Hematopoietic multipotent progenitor cell (in vitro differentiated cells): ENCODE data around the gene TTC7B. TPM values are rescaled to one million over a fixed set of nuclear protein-coding genes. Genes with fewer than 3 reads are reported as not detected.
A peak's percentile ranks its signal among the peaks of the same experiment; 100 is the strongest.

Experiments used
- DNase-seq, 3 donors: peaks; one replicate each; pipeline ENCODE4 v3.0.0-alpha.2; 2011 to 2015; ENCODE audit warnings: low read depth in 2 of 3, low spot score in 2 of 3
- total RNA-seq: library from RNA; depleted of rRNA; stranded (reverse); fragments of >200 nt; gene quantifications from one replicate; pipeline ENCODE4 v1.2.3, GENCODE V29; 2012

The TTC7B gene
- total RNA-seq, 1 donor: 26.1 TPM

DNA sequence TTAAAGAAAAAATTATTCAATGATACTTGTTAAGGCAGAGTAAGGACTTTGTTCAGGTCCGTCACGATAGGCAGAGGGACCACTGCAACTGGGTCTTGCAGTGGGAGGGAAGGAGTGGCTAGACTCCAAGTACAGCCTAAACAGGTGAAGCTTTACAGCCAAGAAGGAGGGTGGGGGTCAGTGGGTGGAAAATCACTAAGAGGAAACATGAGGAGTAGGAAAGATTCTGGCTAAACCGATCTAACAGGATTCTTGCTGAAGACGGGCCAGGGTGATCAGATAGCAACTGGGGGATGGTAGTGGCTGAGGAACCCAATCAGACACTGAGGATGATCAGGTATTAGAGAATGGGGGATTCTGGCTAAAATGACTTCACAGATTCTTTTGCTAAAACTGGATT, 100.2 kb downstream of the TTC7B start:
- no peak for DNase-seq

DNA sequence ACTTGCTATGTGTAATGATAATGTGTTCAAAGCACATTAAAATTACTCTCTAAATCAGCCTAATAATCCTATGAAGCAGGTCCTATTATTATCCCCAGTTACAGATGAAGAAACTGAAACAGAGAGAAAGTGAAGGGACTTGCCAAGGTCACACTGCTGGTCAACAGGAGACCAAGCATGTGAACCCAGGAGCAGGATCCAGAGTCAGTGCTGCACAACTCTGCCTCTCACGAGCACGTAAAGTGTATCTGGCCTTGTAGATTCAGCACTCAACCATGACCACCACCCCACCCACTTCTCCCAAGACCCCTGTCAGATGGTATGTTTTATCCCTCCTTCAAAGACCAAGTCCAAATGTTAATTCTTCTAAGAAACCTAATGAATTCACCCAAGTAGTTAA, 100.7 kb downstream of the TTC7B start:
- DNase-seq: no peak

DNA sequence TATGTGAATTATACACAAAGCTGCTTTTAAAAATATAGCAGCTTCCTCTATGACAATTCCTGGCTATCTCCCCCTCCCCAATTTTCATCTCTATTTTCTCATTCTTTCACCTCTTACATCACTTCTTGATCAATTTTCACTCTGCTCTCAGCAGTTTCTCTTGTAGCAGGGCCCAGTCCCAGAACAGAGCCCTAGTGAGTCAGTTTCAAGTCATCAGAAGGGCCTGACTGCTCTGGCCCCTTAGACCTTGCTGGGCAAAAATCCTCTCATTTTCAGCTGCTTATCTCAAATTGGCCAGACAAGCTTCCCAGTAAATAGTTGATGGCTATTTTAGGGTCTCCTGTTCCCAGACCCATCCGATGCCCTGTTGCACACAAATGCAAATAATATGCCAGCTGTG, 101.4 kb downstream of the TTC7B start:
- no peak for DNase-seq

DNA sequence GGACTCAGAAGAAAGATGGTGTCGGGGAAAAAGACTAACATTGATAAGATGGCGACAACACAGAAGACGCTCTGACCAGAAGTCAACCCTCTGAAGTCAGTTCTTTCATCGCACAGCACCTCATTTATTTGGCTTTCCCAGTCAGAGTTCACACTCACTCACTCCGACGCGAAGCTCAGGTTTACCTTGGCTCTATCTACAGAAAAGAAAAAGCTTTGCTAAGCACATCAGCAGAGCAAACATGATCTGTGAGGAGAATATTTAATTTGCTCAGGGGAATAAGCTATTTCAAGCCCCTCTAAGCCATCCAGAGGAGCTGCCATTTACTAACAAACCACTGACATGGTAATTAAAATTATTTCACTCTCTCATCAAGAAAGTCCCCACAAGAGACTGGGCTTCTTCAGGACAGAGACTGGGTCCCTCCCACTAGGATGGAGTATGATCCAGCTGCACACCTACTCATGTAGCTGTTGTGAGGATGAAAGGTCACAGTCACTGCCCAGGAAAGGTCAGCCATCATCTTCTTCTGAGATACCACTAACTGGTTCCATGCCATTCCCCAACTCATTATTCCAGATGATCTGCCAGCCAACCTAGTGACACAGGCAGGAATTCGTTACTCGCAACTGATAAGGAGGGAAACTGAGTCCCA, 111.4 kb downstream of the TTC7B start:
- no peak for DNase-seq

DNA sequence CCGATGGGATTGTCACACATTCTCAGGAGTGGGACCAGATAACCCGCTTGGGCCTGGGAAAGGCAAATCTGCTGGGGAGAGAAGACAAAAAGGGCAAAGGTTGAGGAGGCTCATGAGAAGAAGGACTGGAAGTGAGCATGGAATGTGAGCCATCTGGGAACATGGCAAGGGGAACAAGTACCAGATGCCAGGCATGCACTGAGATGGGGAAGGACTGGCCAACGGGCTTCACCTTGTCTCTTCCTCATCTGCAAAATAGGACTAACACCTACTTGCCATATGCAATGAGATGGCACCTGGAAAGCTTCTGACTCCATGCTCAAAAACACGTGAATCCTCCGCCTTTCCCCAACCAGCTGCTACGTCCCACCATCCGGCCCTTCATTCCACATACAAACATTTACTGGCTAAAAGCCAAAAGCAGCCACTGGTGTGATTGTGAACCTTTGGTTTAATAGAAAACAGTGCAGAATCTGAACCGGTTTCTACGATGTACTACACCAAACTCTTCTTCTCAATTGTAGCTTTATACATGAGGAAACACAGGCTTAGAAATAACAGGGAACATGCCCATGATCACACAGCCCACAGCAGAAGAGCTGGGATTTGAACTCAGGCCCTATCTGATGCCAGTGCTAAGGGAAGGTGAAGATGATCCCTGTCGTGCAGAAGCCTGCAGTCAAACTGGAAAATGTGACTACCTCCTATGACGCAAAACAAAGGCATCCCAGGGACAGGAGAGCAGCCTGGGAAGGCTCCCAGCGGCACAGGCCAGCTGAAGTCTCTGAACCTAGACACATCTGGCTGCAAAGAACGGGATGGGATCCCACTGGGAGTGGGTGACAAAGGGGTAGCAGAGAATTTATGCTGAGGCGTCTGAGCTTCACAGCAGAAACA, 112.1 kb downstream of the TTC7B start:
- no peak for DNase-seq

DNA sequence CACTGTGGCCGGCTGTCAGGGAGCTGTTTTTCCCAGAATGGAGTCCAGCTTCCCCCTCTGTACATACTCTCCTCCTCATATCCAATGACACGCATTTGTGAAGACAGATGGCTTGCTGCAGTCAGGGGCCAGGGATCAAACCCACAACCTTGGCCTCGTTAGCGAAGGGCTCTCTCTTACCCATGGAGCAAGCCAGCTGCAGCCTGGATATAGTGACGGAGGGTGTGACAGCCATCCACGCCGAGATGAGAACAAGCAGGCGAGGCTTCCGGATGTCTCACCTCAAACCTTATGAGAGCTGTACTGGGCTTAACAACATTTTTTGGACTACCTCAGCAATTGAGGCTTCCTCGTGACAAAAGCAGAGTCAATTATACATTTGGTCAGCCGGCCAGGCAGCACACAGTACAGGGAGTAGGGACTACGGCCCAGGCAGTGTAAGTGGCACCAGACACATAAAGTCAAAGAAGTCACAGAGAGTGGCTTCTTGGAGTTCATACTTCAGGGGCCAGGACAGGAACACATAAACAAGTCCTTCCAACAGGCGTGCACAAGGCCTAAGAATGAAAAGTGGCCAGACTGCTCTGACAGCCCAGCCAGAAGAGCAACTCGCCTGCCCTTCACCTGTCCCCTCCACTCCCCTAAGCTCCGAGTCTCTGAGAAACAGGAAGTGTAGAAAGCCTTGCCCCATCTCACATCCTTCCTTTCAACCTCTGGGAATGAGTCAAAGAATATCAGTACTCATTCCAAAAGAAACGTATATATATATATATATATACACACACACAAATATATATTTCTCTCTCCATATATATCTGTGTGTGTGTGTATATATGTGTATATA, 115.1 kb downstream of the TTC7B start:
- DNase-seq: no peak

DNA sequence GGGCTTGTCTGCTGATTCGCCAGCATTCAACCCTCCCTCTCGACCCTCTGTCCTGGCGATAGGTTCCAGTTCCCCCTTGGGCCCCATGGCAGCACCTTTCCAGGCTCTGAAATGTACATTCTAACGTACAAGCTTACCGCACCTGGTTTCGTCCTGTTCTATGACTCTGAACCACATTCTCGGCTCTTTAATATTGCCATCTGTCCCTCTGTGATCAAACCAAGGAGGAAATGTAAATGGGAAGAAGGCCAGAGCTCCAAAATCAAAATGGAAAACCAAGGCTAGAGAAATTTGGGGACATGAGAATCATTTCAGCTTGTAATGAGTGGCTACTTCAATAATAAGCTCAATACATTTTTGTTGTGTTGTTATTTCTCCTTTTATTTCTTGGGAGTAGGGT, 117.2 kb downstream of the TTC7B start:
- DNase-seq: no peak

DNA sequence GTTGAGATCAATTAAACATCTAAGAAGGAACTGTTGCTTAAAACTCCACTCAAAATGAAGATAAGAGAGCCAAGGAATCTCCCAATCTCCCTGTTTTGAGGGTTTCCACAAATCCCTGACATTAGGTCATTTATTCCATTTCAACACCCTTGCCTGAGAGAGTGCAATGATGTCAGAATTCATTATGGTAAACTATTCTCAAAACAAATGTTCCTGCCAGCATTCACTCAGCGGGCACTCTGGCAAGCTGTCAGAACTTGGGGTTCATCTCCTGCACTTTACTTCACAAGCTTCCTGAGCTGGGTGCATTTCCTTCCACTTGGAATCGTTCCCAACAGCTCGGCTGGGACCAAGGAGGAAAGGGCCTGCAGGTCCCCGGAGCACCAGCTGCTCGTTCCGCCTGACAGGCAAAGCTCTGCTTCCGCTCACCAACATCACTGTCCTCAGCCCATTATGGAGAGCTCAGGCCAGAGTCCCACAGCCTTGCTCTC, 117.8 kb downstream of the TTC7B start:
- no peak for DNase-seq

DNA sequence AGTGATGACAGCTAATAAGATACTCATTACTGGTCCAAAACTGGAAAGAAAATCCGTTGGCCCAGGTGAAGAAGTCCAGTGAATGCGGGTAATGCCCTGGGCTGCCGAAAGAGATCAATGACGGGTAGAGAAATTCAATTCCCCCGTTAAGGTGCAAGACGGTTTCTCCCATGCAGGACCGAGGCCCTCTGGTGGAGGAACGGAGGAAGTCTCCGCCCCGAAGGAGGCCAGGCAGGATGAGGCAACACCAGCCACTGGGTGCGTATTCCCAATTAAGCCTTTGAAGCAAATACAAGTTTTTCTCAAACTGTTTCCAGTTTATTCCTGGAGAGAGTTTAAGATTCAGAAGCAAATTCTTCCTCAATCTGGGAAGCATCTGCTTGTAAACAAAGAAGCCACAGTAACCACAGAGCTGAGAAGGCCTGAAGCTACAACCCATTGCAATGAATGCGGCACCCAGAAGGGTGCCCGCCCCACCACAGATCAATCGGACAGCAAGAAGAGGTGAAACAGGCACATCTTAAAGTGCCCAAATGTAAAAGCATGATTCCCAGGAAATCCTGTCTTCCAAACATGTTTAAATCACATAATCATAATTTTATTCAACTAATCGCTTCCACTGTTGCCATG, 118.5 kb downstream of the TTC7B start:
- DNase-seq: peak; percentile 33 to 83 (median 68)

DNA sequence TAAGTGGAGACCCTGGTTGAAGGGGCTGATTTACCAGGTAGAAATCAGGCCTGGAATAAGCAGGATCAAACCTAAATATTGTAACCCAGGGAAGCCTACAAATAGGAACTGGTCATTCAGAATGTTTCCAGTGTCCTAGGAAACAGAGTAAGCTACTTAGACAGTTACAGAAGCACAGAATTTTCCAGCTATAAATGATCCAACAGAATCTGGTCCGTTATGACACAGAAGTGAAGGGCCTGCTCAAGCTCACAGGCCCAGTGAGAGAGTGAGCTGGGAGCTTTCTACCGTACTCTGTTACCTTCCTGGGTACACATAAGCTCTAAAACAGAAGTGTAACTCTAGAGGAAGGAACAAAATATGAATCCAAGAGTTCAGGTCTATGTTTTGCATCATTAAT, 119.1 kb downstream of the TTC7B start:
- DNase-seq: no peak

DNA sequence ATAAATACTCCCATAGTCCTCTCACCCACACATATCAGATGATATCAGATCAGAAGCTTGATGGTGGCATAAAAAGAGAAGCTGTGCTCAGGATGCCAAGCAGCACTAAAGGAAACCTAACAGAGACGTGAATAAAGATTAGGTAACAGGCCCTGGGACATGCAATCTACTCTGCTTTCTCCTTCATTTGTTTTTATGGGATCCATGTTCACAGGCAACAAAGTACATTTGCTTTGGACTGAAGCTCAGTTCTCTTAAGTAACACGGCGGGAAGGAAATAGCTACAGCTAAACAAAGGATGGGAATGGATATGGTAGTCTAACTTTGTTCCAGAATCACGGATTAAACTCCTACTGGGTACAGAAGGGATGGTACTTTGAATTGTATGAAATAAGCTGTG, 119.5 kb downstream of the TTC7B start:
- DNase-seq: no peak

DNA sequence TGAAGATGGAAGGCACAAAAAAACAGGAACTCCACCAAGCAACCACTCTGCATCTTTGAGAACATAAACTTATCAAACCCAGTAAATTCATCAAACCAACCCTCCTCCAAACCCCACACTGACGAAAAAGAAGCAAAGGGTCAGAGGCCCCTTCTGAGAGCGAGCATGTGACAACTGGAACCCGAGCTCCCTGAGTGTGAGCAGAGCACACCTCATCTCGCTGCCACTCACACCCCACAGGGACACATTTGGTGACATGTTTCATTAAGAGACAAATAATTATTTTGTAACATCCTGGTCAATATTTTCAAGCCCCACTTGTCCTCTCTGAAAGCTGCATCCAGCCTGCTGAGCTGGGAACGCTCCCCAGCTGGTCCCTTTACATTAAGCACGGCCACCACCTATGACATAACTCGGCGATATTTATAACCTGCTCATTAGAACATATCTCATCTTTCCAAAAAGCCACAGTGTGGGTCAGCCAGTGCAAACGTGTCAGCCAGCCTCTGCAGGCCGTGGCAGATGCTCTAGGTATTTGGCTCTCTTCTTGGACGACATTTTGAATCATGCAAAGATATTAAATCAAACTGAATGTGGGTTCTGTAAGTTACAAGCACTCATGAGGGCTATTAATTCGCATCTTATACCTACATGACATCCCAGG, 120.1 kb downstream of the TTC7B start:
- DNase-seq: no peak

DNA sequence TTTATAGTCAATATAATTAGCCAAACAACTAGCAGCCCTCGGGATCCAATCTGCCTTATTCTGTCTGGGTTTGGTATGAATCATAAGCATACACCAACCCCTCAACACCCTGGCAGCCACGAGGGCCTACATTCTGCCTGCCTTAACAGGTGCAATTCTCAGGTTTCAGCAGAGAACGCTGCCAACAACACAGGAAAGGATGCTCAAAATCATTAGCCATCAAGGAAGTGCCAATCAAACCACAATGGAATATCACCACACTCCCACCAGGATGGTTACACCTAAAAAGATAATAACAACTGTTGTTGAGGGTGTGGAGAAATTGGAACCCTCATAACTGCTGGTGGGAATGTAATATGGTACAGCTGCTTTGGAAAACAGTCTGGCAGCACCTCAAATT, 122.8 kb downstream of the TTC7B start:
- DNase-seq: no peak

DNA sequence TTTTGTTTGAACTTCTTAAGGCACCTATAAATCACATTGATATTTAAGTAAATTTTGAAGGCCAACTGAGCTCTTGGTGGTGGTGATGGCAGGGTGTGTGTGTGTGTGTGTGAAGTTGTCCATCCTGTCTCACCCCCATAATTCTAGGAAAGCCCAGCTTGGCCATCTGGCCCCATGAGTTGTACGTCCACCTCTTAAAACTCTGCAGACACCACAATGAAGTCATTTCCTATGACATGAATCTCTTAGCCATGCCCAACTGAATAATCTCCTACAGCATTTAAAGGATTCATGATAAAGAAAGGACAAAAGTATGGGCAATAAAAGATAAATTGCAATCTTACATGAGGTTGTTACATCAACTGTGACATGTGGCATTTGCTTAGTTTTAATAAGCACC, 123.4 kb downstream of the TTC7B start:
- DNase-seq: no peak

DNA sequence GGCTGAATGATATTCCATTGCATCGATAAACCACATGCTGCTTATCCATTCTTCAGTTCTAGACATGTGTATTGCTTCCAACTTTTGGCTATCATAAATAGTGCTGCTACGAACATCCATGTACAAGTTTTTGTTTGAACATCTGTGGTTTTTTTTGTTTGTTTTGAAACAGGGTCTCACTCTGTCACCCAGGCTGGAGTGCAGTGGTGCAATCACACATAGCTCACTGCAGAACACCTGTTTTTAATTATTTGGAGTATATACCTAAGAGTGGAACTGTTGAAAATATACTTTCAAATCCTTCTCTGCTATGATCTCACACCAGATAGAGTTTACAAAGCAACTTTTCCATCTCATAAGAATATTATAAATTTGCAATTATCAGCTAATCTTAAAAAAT, 124.2 kb downstream of the TTC7B start:
- DNase-seq: no peak

DNA sequence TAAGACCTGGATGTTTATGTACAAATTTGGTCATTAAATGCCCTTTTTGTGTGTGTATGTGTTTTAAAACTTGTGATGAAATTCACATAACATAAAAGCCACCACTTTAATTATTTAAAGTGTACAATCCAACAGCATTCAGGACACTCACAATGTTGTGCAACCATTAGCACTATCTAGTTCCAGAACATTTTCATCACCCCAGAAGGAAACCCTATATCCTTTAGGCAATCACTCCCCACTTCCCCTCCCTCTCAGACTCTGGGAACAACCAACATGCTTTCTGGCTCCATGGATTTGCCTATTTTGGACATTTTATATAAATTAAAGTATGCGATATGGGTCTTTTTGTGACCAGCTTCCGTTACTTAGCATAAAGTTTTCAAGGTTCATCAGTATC, 124.6 kb downstream of the TTC7B start:
- DNase-seq: no peak

DNA sequence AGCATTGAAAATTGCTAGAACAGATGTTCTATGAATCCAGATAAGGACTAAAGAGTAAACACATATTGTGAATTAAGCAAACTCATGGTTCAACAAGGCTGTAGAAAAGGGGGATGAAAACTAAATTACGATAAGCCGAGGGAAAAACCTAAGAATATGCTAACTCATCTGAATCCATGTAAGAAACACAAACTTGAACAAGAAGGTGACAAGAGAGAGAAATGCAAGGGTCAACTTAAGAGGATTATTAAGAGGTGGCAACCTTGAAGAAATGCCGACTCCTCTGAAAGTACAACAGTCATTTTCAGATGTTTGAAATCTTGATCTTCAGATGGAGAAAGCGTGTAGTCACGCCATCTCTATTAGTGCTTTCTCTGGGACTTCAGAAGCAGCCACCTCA, 128.6 kb downstream of the TTC7B start:
- no peak for DNase-seq

DNA sequence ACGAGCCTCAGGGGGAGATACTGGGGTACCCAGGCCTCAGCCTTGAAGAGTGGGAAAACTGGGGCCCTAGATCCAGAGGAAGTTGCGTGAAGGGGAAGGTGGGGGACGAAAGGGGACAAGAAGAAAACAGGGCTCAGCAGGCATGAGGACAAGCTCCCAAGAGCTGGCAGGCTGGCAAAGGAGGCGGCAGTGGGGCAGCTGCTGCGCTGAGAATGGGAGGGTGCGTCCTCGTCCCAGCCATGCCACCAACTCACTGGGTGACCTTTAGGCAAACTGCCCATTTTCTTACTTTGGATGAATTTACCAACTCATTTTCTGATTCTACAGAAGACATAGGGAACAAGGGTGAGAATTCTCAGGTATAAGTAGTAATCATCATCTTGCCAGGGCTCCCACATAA, 133.6 kb downstream of the TTC7B start:
- DNase-seq: no peak

DNA sequence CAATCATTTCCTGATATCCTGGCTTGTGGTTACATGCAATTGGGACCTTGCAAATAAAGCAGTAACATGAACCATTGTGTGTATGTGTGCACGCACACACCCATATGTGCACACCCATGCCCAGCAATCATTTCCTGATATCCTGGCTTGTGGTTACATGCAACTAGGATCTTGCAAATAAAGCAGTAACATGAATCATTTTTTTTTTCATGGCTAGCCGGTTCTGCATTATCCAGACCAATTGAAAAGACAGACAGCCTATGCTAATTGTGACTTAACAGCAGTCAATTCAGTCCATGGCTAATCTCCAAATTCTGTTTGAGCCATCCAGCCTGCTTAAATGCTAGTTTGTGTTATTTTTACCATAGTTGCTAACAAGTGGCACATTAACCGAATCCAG, 134.3 kb downstream of the TTC7B start:
- no peak for DNase-seq

DNA sequence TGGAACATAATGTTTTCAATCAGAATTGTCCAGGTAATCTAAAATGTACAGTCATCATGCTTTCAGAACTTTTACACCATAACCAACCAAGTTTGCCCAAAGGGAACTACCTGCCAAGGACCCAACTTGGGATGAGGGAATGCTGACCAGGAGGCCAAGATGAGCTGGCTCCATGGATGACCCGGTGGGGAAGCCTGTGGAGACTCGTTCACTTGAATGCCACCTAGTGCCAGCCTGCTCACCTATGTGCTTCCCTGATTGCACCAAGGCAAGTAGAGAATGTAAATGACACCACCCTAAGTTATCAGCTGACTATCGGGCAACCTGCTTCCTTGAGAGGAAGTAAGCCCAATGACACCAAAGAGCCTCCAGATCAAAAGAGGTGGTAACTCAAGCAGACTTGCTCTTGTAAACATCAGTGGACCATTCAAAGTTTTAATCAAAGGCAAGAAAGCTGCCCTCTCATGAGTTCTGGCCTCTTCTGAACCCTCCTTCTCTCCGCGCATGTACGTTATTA, 137.3 kb downstream of the TTC7B start:
- no peak for DNase-seq
